GM12875 (cell line): ENCODE results near the gene MCF2L.

Experiments used
- H3K4me3 ChIP-seq: one replicate; pipeline ENCODE4 v1.5.1; 2011; ENCODE audit warnings: low read depth, low read length, control low read depth
- CTCF ChIP-seq: IDR thresholded peaks from 2 replicates; pipeline ENCODE4 v1.5.1; 2011; ENCODE audit warnings: low read depth, mild to moderate bottlenecking, control low read depth, inconsistent platforms, low read length, moderate library complexity, borderline replicate concordance; ENCODE audit not compliant: insufficient read depth

The MCF2L gene

GRCh38 chr13:113092776-113093579 lies 124.0 kb downstream of the MCF2L start:
- TF ChIP-seq CTCF: no peak
- H3K4me3 ChIP-seq: no peak overlapping the region

- TF ChIP-seq CTCF: no peak
- H3K4me3 ChIP-seq: no peak overlapping the region
Measured at GRCh38 chr13:113093580-113094409, 124.8 kb downstream of the MCF2L start.

GRCh38 chr13:113094410-113094800 lies 125.4 kb downstream of the MCF2L start:
- TF ChIP-seq CTCF: no peak

GRCh38 chr13:113095146-113096051 lies 126.4 kb downstream of the MCF2L start:
- no peak for TF ChIP-seq CTCF
- H3K4me3 ChIP-seq: no peak overlapping the region

More at GRCh38 chr13:113094410-113094800, 125.4 kb downstream of the MCF2L start:
- H3K4me3 ChIP-seq: no peak overlapping the region

- no peak overlapping the region for H3K4me3 ChIP-seq
- TF ChIP-seq CTCF: no peak
Measured at GRCh38 chr13:113096052-113096744, 127.2 kb downstream of the MCF2L start.

- TF ChIP-seq CTCF: no peak
Measured at GRCh38 chr13:113096745-113097305, 127.8 kb downstream of the MCF2L start.

More at GRCh38 chr13:113096745-113097305, 127.8 kb downstream of the MCF2L start:
- H3K4me3 ChIP-seq: no peak overlapping the region
